NB4 (cell line): ENCODE measurements around the gene PARD6G.

Source experiments
- DNase-seq: peaks from one replicate; pipeline ENCODE4 v3.0.0; 2010; ENCODE audit warnings: low read depth
- H3K4me3 ChIP-seq: one replicate; pipeline ENCODE4 v1.5.1; 2011; ENCODE audit warnings: mild to moderate bottlenecking, low read depth, low read length, moderate library complexity
- MAX ChIP-seq: IDR thresholded peaks from 2 replicates; pipeline ENCODE4 v1.6.1; 2011; ENCODE audit warnings: low read depth, low read length
- MYC ChIP-seq: IDR thresholded peaks from 2 replicates; pipeline ENCODE4 v1.6.1; 2011; ENCODE audit warnings: low read depth, low read length
- POLR2A ChIP-seq: IDR thresholded peaks from 2 replicates; pipeline ENCODE4 v1.6.1; 2011; ENCODE audit warnings: mild to moderate bottlenecking; ENCODE audit not compliant: insufficient read length; ENCODE audit errors: extremely low read depth
- TF ChIP-seq, protein P1 (sequence below): IDR thresholded peaks from one replicate; pipeline ENCODE4 v1.5.1; 2012; ENCODE audit warnings: low read depth, low read length

The PARD6G gene

GRCh38 chr18:80169607-80170006 is 77.7 kb downstream of the PARD6G start:
- TF ChIP-seq POLR2A (no peak), MYC (no peak), MAX (no peak)
- TF ChIP-seq, protein P1, sequence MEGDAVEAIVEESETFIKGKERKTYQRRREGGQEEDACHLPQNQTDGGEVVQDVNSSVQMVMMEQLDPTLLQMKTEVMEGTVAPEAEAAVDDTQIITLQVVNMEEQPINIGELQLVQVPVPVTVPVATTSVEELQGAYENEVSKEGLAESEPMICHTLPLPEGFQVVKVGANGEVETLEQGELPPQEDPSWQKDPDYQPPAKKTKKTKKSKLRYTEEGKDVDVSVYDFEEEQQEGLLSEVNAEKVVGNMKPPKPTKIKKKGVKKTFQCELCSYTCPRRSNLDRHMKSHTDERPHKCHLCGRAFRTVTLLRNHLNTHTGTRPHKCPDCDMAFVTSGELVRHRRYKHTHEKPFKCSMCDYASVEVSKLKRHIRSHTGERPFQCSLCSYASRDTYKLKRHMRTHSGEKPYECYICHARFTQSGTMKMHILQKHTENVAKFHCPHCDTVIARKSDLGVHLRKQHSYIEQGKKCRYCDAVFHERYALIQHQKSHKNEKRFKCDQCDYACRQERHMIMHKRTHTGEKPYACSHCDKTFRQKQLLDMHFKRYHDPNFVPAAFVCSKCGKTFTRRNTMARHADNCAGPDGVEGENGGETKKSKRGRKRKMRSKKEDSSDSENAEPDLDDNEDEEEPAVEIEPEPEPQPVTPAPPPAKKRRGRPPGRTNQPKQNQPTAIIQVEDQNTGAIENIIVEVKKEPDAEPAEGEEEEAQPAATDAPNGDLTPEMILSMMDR, result no peak

GRCh38 chr18:80168982-80169381 is 78.3 kb downstream of the PARD6G start:
- no peak overlapping the region for H3K4me3 ChIP-seq
- no peak for DNase-seq
- TF ChIP-seq MYC, result no peak
- TF ChIP-seq POLR2A, result no peak
- no peak for TF ChIP-seq MAX
- TF ChIP-seq, protein P1, result no peak

More at GRCh38 chr18:80169607-80170006, 77.7 kb downstream of the PARD6G start:
- H3K4me3 ChIP-seq, result no peak overlapping the region
- DNase-seq, result no peak

- TF ChIP-seq, protein P1, result no peak
- no peak for TF ChIP-seq MYC
- no peak for TF ChIP-seq MAX
- TF ChIP-seq POLR2A, result no peak
These were observed 79.0 kb downstream of the PARD6G start for GRCh38 chr18:80168346-80168745.

GRCh38 chr18:80167931-80168330 is 79.4 kb downstream of the PARD6G start:
- TF ChIP-seq, protein P1, result no peak
- TF ChIP-seq POLR2A (no peak), MYC (no peak), MAX (no peak)
- no peak for DNase-seq
- no peak overlapping the region for H3K4me3 ChIP-seq

More at GRCh38 chr18:80168346-80168745, 79.0 kb downstream of the PARD6G start:
- no peak overlapping the region for H3K4me3 ChIP-seq
- DNase-seq, result no peak

DNA sequence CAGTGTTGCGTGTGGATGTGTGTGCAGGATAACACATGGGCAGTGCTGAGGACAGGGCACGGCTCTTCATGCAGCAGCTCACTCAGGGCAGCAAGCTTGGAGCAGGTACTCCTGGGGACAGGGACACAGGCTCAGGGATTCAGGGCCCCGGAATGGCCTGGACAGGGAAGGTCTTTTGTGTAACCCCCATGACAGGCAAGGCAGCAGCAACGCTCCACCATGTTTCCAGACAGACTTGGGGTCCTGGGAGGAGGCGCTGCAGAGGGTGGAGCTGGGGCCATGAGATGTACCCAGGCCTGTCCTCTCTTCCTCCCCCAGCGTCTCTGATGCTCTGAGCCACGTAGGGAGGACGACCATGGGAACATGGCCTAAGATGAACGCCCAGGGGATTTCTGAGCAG is 80.0 kb downstream of the PARD6G start:
- no peak overlapping the region for H3K4me3 ChIP-seq
- DNase-seq, result no peak
- TF ChIP-seq, protein P1, result no peak
- TF ChIP-seq MYC (no peak), POLR2A (no peak), MAX (no peak)
